KMS-11 (cell line): Measurements from ENCODE around the gene OR5B21.

ENCODE experiments used
- H2AFZ ChIP-seq: fragments of 200-600 bp; sonication (generic); 2 replicates; pipeline ENCODE4 v1.6.1; 2016; ENCODE audit warnings: antibody characterized with exemption, mixed run types, low read depth
- H3K27ac ChIP-seq: fragments of 200-600 bp; sonication (generic); 2 replicates; pipeline ENCODE4 v1.6.1; 2016; ENCODE audit warnings: mild to moderate bottlenecking, mixed run types
- H3K27me3 ChIP-seq: fragments of 200-600 bp; sonication (generic); 2 replicates; pipeline ENCODE4 v1.6.1; 2017; ENCODE audit warnings: mild to moderate bottlenecking, low read depth, mixed run types, moderate library complexity; ENCODE audit not compliant: insufficient read depth
- H3K36me3 ChIP-seq: fragments of 200-600 bp; sonication (generic); 2 replicates; pipeline ENCODE4 v1.6.1; 2017; ENCODE audit warnings: mild to moderate bottlenecking, mixed run types; ENCODE audit not compliant: insufficient read depth
- H3K4me1 ChIP-seq: fragments of 200-600 bp; sonication (generic); 2 replicates; pipeline ENCODE4 v1.6.1; 2016; ENCODE audit warnings: mild to moderate bottlenecking, low read depth, mixed run types; ENCODE audit not compliant: poor library complexity, severe bottlenecking
- H3K4me2 ChIP-seq: fragments of 200-600 bp; sonication (generic); 2 replicates; pipeline ENCODE4 v1.7.0; 2016; ENCODE audit warnings: mild to moderate bottlenecking, mixed run types
- H3K4me3 ChIP-seq: fragments of 200-600 bp; sonication (generic); IDR thresholded peaks from 2 replicates; pipeline ENCODE4 v1.6.1; 2017; ENCODE audit warnings: low read depth, low read length, mixed read lengths; ENCODE audit not compliant: insufficient read depth
- H3K79me2 ChIP-seq: fragments of 200-600 bp; sonication (generic); 2 replicates; pipeline ENCODE4 v1.6.1; 2016; ENCODE audit warnings: low read depth, mixed run types; ENCODE audit not compliant: insufficient read depth
- H3K9ac ChIP-seq: fragments of 200-600 bp; sonication (generic); 2 replicates; pipeline ENCODE4 v1.6.1; 2016; ENCODE audit warnings: mild to moderate bottlenecking, mixed run types
- H4K20me1 ChIP-seq: fragments of 200-600 bp; sonication (generic); 2 replicates; pipeline ENCODE4 v1.6.1; 2016; ENCODE audit warnings: mild to moderate bottlenecking, mixed run types; ENCODE audit not compliant: insufficient read depth
- TF ChIP-seq, protein P1 (sequence below): fragments of 200-600 bp; sonication (generic); conservative IDR thresholded peaks from 2 replicates; pipeline ENCODE4 v1.6.1; 2017; ENCODE audit warnings: low read depth, mild to moderate bottlenecking, antibody characterized with exemption, low read length, moderate library complexity, mixed read lengths

Gene OR5B21

DNA sequence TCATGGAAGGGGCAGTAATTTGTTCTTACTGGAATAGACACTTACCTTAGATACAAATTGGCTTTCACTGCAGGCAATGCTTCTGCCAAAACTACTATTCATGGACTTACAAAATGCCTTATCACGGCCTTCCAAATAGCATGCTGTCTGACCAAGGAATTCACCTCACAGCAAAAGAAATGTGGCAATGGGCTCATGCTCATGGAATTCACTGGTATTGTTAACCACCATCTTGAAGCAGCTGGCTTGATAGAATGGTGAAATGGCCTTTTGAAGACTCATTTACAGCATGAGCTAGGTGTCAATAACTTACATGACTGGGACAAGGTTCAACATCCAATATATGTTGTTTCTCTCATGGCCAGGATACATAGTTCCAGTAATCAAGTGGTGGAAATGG is 21.9 kb downstream of the OR5B21 start:
- Histone ChIP-seq H4K20me1 (no peaks in the 10 kb centered on the region), H3K4me1 (no peaks in the 10 kb centered on the region), H3K27ac (no peak overlapping the region), H3K4me2 (no peak overlapping the region), H3K4me3 (no peak overlapping the region), H3K36me3 (no peaks in the 10 kb centered on the region), H3K79me2 (no peaks in the 10 kb centered on the region), H2AFZ (no peak overlapping the region), H3K9ac (no peak overlapping the region), H3K27me3 (no peaks in the 10 kb centered on the region)
- TF ChIP-seq, protein P1, sequence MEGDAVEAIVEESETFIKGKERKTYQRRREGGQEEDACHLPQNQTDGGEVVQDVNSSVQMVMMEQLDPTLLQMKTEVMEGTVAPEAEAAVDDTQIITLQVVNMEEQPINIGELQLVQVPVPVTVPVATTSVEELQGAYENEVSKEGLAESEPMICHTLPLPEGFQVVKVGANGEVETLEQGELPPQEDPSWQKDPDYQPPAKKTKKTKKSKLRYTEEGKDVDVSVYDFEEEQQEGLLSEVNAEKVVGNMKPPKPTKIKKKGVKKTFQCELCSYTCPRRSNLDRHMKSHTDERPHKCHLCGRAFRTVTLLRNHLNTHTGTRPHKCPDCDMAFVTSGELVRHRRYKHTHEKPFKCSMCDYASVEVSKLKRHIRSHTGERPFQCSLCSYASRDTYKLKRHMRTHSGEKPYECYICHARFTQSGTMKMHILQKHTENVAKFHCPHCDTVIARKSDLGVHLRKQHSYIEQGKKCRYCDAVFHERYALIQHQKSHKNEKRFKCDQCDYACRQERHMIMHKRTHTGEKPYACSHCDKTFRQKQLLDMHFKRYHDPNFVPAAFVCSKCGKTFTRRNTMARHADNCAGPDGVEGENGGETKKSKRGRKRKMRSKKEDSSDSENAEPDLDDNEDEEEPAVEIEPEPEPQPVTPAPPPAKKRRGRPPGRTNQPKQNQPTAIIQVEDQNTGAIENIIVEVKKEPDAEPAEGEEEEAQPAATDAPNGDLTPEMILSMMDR: no peak

GRCh38 chr11:58471892-58472291 is 36.0 kb downstream of the OR5B21 start:
- Histone ChIP-seq H4K20me1 (no peaks in the 10 kb centered on the region), H3K4me1 (no peaks in the 10 kb centered on the region), H2AFZ (no peak overlapping the region), H3K27ac (no peak overlapping the region), H3K4me2 (no peak overlapping the region), H3K36me3 (no peaks in the 10 kb centered on the region), H3K9ac (no peak overlapping the region), H3K27me3 (no peaks in the 10 kb centered on the region), H3K79me2 (no peaks in the 10 kb centered on the region), H3K4me3 (no peak overlapping the region)
- TF ChIP-seq, protein P1: no peak

DNA sequence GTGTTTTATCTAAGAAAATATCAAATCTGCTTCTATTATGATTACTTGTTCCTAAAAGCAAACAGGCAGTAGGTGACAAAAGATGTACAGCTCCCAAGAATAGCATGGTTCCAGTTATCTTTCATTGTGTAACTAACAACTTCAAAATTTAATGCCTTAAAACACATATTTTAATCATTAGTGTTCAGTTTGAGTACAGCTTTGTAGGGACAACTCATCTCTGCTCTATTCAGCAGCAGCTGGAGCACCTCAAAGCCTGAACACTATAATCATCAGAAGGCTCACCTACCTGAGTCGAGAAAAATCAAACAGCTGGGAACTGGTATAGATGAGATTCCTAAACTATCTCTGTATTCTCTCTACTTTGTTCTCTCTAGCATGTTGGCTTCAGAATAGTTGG is 41.6 kb downstream of the OR5B21 start:
- H3K4me1 ChIP-seq: no peaks in the 10 kb centered on the region
- TF ChIP-seq, protein P1: no peak

DNA sequence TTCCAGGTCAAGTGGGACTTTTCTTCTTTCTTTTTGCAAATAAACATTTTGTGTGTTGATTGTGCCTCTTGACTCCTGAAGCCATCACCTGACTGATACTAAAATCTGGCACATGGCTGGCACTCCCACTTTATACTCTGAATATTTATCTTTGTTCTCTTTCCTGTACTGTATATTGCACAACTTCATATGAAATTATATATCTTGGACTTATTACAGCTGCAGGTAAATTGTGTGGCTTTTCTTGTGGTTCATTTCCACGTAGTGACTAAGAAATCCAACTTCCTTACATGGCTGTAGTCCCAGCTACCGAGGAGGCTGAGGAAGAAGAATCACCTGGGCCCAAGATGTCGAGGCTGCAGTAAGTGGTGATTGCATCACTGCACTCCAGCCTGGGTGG is 42.2 kb downstream of the OR5B21 start:
- H3K9ac ChIP-seq: no peak overlapping the region
- TF ChIP-seq, protein P1: no peak
- no peak overlapping the region for H2AFZ ChIP-seq
- H3K4me2 ChIP-seq: no peak overlapping the region
- no peak overlapping the region for H3K4me3 ChIP-seq
- no peaks in the 10 kb centered on the region for H3K36me3 ChIP-seq
- H3K79me2 ChIP-seq: no peaks in the 10 kb centered on the region
- no peaks in the 10 kb centered on the region for H3K27me3 ChIP-seq
- no peak overlapping the region for H3K27ac ChIP-seq
- no peaks in the 10 kb centered on the region for H3K4me1 ChIP-seq
- H4K20me1 ChIP-seq: no peaks in the 10 kb centered on the region

More for the DNA sequence above, 41.6 kb downstream of the OR5B21 start:
- no peak overlapping the region for H3K9ac ChIP-seq
- H3K4me2 ChIP-seq: no peak overlapping the region
- no peaks in the 10 kb centered on the region for H3K27me3 ChIP-seq
- no peak overlapping the region for H3K27ac ChIP-seq
- no peaks in the 10 kb centered on the region for H3K36me3 ChIP-seq
- no peaks in the 10 kb centered on the region for H4K20me1 ChIP-seq
- no peak overlapping the region for H3K4me3 ChIP-seq
- no peaks in the 10 kb centered on the region for H3K79me2 ChIP-seq
- H2AFZ ChIP-seq: no peak overlapping the region
